ENCODE results near the gene P2RX1.
A peak's percentile ranks its signal among the peaks of the same experiment; 100 is the strongest.

Gene P2RX1

DNA sequence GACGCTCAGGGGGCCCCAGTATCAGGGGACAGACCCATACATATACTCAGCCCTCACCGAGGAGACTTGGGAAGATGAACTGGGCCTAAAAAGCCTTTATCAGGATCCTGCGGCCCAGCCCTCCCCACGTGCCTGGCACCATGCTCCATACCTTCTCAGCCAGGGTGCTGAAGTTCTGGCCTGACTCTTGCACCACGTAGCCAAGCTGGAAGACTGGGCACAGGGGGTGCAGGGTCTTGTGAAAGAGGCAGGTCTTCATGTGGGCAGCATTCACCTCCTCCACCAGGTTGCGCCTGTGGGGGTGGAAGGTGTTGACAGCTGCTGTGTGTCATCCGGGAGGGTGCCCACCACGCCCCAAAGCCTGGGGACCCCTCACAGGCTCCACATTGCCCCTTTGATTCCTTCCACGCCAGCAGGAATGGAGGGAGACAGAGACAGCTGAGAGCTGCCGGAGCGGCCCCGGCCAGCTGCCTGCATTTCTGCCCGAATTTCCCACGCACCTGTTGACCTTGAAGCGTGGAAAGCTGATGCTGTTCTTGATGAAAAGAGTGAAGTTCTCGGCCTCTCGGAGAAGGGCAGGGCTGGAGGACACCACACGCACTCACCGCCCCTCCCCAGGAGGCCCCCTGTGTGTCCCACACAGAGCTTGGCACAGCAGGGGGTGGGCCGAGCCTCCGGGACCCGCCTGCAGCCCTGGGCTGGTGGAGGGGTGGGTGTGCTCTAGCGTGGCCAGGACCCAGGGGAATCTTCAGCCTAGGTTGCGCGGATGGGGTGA, 13.0 kb downstream of the P2RX1 start:
- DNase-seq, result no peak

DNA sequence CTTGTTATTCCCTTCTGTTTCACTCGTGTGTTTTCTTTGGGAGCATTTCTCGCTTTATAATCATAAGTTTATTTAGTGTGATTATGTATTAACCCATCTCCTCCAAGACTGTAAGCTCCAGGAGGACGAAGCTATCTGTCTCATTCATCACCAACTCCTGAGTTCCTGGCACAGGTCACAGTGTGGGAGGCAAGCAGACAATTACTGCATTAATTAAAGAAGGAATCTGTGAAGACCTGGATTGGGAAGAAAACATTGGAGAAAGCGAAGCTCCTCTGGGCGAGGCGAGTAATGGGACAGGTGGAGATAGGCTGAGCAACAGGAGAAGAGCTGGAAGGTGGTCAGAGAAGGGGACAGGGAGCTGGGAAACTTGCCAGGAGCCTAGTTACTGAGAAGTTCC, 15.6 kb downstream of the P2RX1 start:
- no peak for DNase-seq

DNA sequence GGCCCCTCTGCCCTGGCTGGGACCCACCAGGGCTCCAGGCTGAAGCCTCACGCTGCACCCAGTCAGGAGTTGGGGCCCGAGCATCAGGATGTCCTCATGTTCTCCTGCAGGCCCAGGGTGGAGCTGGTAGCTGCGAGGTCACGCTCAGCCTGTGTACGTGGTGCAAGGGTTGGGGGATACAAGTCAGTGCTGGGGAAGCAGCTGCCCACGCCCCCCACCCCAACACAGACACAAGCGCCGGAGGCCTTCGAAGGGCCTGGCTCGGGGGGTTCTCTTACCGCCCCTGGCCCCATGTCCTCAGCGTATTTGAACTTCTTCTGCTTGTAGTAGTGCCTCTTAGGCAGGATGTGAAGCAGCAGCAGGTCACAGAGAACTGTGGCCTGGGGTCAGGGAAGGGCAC, 18.5 kb downstream of the P2RX1 start:
- DNase-seq, result no peak

DNA sequence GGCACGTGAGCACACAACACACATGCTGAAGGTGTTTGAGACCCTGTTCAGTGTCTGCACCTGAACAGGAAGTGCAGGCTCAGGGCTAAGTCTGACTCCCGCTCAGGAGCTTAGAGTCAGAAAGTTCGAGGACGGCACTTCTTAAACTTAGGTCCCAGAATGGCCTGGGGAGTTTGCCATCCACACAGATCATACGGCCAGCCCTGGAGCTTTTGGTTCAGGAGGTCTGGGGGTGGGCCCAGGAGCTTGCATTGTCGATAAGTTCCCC, 19.4 kb downstream of the P2RX1 start:
- DNase-seq, result no peak

DNA sequence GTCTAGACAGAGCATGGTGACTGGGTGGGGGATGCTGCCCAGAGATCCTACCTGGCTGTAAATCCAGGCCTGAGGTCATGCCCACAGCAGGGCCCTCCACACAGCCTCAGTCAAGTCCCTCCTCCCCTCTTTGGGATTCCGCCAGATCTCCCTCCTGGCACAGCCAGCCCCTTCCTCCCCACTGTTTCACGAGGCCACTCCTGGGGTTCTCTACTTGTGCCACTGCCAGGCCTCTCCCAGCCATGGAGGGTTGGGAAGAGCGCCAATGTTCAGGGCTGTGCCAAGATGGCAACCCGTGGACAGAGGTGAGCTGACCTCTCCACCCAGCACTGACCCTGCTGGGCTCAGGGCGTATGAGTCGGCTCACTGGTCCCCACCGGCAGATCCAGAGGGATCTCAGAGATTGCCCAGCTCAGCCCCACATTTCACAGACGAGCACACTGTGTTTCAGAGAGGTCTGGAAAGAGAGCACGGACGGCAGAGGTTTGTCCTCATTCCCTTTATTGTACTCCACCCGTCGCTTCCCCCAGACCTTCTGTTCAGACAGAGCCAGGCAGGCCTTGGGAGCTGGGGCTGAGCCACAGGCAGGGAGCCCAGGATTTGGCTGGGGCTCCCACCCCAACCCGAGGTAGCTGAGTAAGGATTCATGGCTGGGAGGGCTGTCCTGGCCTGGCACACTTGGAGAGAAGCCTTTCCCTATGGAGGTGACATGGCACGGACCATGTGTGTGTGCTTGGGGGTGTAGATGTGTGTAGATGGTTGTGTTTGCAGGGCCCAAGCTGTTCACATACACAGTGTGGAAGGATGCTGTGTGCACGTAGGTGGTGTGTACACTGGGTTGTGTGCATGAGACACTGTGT, 19.9 kb downstream of the P2RX1 start:
- DNase-seq, result no peak

DNA sequence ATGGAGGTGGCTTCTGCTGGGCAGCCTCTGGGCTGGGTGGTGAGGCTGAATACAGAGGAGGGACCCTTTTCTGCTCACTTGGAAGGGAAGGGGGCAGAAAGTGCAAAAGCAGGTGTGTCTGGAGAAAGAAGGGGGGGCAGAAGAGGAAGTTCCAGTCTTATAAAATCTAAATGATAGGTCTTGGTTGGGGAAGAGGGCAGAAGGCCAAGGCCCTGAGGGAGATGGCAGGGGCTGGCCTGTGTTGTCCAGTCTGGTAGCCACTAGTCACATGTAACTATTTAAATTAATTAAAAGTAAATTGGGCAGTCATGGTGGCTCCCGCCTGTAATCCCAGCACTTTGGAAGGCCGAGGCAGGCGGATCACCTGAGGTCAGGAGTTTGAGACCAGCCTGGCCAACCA, 20.9 kb downstream of the P2RX1 start:
- DNase-seq, result no peak

DNA sequence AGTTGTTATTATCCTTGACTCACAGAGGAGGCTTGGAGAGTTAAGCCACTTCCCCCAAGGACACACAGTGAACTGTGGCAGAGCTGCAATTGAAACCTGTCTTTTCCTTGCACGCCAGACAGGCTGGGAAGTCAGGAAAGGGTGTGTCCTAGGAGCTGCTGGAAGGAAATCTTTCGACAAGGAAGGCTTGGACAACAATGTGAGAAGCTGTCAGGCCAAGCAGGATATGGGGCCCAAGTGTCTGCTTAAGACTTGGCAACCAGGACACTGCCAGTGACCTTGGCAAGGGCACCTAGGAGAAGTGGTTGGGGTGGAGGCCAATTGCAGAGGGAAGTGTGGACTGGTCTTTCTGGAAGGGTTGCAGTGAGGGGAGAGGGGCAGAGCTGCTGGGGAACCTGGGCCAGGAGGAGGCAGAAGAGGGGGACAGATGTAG, 21.3 kb downstream of the P2RX1 start:
- no peak for DNase-seq

DNA sequence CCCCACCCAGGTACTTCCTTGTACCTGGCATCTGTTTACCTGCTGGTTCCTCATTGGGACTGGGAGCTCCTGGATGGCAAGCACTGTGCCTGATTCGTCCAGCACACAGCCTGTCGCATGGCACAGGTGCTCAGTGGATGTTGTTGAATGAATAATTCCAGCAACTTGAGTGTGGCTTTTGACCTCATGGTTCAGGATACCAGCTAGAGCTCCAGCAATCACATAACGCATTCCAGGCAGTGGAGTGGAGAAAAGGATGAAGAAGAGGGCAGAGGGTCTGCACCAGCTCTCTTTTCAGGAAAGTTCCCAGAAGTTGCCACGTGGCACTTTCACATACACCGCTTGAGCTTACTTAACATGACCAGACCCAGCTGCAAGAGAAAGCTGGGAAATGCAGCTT, 22.1 kb downstream of the P2RX1 start:
- no peak for DNase-seq

DNA sequence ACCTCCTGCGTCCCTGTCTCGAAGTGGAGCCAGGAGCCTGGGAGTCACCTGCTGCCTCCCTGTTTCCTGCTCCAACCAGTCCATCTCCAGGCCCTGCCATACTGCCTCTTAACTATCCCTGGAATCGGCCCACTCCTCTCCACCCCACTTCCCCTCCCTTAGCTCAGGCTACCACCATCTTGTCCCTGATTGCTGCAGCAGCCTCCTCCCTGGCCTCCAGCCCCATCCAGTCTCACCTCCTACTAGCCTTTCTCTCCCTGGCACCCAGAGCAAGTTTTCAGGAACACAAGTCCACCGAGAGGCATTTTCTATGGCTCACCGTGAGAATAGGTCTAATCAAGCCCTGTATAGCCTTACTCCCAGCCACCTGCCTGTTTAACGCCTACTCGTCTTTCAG, 22.5 kb downstream of the P2RX1 start:
- no peak for DNase-seq

DNA sequence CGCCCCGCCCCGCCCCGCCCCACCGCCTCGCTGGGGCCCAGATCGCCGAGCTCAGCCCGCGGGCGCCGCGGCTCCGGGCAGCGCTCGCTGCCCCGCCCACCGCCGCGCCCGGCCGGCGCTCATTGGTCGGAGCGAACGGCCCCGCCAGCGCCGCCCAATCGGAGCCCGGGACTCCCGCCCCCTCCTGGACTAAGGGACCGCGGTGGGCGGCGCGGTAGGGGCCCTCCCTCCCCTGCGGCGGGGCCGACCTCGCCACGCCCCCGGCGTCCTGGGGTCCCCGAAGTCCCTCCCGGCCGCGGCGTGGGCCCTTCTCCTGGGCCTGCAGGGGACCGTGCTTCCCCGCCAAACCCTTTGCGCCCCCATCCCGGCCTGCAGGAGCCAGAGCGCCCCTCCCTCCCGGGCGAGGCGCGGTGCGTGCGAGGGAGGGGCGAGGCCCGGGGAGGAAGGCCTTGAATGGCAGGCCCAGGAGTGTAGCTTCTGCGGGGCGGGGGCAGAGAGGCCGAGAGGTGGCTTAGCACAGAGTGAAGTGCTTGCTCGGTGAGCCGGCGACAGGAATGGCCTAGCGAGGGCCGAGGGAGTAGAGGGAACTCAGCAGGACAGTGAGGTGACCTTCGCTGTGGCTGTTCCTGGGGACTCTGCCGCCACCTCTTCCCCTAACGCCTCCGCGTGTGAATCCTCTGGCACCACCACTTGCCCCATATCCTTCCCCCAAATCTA, 23.1 kb downstream of the P2RX1 start, which contains the start of gene CAMKK1:
CAMKK1 (minus strand) TSS at position 51 of the 717 bp plus-strand sequence. CDS start 7,366 bp downstream, outside the sequence.
- DNase-seq, result peak; percentile 94

DNA sequence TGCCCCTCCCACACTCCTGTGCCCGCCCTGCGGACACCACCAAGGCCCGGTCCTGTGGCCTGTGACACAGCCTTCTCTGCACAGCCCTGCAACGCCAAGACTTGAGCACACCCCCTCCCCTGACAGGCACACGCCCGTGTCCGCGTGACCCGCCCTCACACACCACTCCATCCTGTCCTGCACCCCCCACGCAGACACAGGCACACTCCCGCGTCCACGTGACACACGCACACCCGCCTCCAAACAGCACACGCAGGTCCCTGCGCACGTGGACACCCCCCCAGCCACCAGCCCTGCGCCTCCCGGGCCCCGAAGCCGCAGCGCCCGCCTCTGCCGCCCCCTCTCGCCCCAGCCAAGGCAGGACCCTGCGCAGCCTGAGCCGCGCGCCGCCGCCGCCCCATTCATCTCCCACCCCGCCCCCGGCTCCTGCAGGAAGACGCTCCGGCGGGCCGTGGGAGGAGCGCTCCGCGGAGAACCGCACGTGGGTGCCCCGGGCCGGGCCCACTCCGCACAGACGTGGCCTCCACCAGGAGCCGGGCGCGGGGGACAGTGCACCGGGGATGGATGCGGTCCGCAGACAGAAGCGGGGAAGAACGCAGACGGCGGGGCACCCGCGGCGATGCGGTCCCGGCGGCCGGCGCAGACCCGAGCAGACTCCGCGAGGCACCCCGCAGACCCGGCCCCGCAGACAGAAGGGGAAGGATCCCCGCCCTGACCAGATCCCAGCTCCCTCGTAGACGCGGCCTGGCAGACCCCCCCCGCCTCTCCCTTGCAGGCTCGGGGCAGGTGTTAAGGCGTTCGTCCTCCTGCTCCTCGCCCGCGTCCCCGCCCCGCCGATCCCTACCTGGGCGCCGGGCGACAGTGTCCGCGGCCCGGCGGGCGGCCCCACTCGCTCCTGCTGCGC, 23.9 kb downstream of the P2RX1 start:
- DNase-seq, result peak; percentile 85

DNA sequence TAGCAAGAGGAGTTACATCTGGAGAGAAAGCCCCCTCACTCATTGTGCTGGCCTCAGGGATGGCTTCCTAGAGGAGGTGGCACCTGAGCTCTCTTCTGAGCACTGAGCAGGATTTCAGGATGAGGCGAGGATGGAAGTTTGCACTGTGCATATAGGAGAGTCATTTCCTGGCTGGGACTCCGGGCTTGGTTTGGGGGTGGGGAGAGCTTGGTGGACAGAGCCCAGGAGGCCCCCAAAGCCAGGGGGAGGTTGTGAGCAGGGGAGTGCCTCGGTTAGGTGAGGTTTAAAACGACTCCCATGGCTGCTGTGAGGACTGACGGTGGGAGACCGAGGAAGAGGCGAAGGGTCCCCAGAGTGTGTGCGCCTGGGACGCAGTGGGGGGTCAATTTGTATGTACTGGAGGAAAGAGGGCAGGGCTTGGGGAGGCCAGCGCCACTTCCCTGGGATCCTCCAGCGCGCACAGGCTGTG, 24.6 kb downstream of the P2RX1 start:
- no peak for DNase-seq

DNA sequence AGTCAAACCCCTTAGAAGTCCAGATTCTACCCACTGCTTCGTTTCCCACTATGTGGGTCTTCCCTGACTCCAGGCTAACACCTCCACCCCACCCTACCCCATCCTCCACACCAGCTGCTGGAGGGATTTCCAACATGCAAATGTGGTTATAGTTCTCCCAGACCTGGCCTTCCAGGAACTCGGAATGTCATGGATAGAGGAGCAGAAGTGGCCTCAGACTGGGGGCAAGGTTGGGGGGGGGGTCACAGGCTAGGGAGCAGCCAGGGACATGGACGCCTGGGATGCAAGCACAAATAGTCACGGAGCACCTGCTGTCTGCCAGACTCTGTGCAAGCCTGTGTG, 25.4 kb downstream of the P2RX1 start:
- no peak for DNase-seq

DNA sequence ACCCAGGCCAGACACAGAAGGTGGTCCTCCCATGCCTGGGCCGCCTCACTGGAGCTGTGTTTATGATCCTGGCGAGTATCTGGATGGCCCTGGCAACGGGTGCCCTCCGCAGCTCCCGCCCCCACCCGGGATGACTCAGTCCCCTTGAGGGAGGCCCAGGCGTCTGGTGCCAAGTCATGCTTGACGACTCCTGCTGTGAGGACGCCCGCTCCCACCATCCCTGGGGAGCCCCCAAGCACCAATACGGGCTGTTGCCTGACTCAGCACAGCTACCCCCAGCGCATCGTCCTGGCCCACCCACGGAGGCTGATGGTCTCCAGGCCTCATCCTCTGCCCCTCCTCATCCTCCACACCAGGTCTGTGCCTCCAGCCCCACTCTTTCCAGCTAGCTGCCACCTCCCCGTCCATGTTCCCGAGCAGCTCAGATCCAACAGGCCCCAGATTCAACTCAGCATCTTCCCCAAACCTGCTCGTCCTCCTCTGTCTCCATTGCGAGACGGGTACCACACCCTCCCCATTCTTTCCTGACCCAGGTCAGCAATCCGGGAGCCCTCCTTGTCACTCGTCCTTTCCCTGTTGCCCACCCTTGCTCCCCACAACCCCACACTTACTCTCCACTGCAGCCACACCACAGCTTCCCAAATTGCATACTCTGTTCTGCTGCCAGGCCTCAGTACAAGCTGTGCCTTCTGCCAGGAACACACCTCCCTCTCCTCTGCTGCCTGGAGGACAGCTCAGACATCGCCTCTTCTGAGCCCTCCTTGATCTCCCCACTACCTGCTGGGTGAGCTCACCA, 26.0 kb downstream of the P2RX1 start:
- DNase-seq, result no peak

DNA sequence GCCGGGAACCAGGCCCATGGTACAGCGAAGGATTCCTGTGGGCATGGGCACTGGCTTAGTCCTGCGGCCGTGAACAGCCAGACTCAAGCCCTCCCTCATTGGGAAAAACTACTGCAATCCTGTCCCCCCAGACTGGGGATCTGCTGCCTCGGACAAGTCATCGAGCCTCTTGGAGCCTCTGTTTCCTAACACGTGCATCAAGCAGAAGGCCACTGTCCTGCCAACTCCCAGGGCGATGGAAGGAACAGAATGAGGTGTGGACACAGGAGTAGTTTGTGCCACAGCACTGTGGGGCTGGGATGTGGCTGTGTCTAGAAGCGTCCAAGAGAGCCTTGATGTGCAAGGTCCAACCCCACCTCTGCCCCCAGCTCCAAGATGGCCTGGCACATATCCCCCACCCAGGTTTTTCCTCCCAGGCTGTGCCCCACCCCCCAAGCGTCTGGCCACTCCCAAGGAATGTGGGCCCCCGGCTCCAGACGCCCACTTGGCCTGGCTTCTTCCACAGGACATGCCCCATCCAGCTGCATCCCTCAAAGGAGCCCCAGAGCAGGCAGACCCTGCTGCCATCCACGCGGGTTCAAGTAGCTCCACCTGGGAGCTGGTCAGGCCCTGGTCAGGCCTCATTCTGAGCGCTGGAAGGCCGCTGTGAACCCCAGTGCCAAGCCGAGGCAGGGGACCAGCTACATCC, 26.8 kb downstream of the P2RX1 start:
- DNase-seq, result no peak

DNA sequence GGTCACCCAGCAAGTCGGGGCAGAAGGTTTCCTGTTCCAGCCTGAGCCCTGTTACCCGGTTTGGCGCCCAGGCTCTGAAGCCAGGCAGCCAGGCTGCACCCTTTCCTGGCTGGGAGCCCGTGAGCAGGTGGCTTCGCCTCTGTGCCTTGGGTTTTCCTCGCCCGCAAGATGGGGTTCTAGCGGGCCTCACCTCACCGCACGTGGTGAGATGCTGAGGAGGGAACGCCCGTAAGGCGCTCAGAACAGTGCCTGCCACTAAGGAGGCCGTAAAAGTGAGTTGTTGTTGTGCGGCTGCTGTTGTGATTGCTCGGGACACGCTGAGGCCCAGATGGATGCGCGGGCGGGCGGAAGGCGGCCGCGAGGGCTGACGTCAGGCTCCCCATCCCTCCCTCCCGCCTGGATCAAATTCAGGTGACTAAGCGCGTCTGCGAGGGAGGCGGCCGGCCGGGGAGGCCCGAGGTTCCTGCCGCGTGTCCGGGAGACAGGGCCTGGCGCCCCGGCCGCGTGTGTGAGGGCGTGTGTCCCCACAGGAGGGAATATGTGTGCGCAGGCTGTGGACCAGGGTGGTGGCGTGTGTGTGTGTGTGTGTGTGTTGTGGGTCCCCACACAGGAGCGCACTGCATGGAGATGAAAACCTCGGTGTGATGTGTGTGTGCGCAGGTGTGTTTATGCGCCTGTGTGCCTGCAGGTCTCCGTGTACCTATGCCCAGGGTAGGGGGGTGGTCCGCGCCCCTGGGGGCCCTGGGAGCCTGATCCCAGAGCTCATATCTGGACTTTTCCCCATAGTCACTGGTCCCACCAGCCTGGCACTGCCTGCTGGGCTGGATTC, 27.7 kb downstream of the P2RX1 start:
- DNase-seq, result no peak

DNA sequence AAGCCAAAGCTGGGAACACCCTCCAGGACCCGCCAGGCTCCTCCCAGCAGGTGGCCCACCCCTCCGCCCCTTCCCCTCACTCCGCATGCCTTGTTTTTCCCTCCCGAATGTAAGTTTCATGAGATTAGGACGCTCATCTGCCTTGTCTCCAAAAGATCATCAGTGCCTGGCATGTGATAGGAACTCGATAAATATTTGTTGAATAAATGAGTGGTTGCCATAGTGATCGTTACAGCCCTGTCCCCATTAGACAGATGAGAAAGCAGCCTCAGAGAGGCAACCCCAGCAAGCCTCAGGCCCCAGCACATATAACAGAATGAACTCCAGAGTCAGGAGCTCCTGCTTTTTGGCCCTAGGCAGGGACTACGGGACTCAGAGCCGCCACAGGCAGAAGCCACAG, 28.5 kb downstream of the P2RX1 start:
- DNase-seq, result no peak

DNA sequence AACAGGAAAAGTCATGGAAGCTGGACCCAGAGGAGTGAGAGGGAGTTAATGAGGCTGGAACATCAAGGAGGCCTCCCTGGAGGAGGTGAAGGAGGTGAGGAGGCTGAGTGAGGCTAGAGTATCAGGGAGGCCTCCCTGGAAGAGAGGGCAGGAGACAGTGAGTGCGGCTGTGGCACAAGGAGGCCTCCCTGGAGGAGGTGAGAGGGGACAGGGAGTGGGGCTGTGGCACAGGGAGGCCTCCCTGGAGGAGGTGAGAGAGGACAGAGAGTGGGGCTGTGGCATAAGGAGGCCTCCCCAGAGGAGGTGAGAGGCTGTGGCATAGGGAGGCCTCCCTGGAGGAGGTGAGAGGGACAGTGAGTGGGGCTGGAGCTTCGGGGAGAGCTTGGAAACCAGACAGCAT, 28.9 kb downstream of the P2RX1 start:
- DNase-seq, result no peak

DNA sequence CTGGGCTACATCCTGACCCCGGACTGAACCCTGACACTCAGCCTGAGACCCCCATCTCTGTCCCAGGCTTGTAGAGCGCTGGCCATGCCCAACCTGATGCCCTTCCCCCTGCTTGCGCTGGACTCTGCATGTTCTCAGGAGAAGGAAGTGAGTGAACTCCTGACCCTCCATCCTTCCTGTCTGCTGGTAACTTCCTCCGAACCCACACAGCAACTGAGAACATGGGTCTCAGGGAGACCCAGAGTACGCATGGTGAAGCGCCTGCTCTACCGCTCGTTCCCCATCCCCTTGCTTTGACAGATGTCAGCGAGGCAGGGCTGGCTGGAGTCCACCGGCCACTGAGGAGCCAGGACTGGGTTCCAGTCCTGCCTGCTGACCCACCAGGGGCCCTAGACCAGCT, 29.5 kb downstream of the P2RX1 start:
- DNase-seq, result no peak

DNA sequence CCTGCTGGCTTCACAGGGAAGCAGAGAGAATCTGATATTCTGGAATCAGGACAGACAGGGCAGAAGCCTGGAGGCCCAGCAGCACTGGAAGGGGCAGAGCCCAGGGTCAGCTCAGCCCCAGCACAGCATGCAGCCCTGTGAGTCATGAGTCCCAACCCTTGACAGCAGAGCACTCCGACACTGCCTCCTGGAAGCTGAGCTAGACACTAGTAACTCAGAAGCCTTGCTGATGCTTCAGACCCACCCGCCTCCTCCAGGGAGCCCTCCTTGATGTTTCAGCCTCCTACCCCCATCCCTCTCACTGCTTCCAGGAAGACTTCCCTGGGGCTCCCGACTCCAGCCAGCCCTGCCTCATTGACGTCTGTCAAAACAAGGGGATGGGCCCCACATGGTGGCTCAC, 30.3 kb downstream of the P2RX1 start:
- no peak for DNase-seq

All from activated CD8-positive, alpha-beta memory T cell treated with anti-CD3 and anti-CD28 coated beads for 24 hours (primary cell).